Activated CD8-positive, alpha-beta memory T cell treated with anti-CD3 and anti-CD28 coated beads for 48 hours (primary cell): ENCODE measurements around the gene EXD3.
"Not testable (repeated sequence)": the region's sequence is repeated elsewhere in the genome, so short reads cannot be mapped to it uniquely, and the experiment has no call there.

ENCODE experiments used
- DNase-seq, 3 experiments: peaks; one replicate each; pipeline ENCODE4 v3.0.0-alpha.2; 2020; ENCODE audit warnings: low read depth in 2 of 3, low spot score in 2 of 3

The EXD3 gene

GRCh38 chr9:137459601-137460362 is 36.8 kb upstream of the EXD3 start:
- DNase-seq, result no peak

- DNase-seq, result peak; percentile 89 to 95 (median 93)
Measured at GRCh38 chr9:137459152-137459600, 36.2 kb upstream of the EXD3 start, which contains the start of gene NSMF. NSMF (minus strand) TSS chr9:137459334; CDS start chr9:137459102, 232 bp downstream.

GRCh38 chr9:137458194-137459151 is 35.5 kb upstream of the EXD3 start:
- no peak for DNase-seq

- DNase-seq, result no peak
Measured at GRCh38 chr9:137457406-137458193, 34.6 kb upstream of the EXD3 start.

- DNase-seq, result no peak
Measured at GRCh38 chr9:137456864-137457405, 34.0 kb upstream of the EXD3 start.

GRCh38 chr9:137456061-137456863 is 33.3 kb upstream of the EXD3 start:
- no peak for DNase-seq

GRCh38 chr9:137455359-137455991 is 32.5 kb upstream of the EXD3 start:
- no peak for DNase-seq

- no peak for DNase-seq
Measured at GRCh38 chr9:137454597-137455358, 31.8 kb upstream of the EXD3 start.

GRCh38 chr9:137454145-137454596 is 31.2 kb upstream of the EXD3 start:
- DNase-seq, result no peak

GRCh38 chr9:137453643-137454081 is 30.7 kb upstream of the EXD3 start:
- DNase-seq, result peak in 1 of 3 experiments; percentile 50

- no peak for DNase-seq
Measured at GRCh38 chr9:137452761-137453642, 30.0 kb upstream of the EXD3 start.

- no peak for DNase-seq
Measured at GRCh38 chr9:137452006-137452760, 29.2 kb upstream of the EXD3 start.

- DNase-seq, result not testable (repeated sequence)
Measured at GRCh38 chr9:137451264-137452005, 28.5 kb upstream of the EXD3 start.

- DNase-seq, result not testable (repeated sequence)
Measured at GRCh38 chr9:137450539-137451222, 27.7 kb upstream of the EXD3 start.

GRCh38 chr9:137449931-137450538 is 27.1 kb upstream of the EXD3 start:
- DNase-seq, result no peak
